ENCODE data around the gene KLHL30.
"Not testable (repeated sequence)": the region's sequence is repeated elsewhere in the genome, so short reads cannot be mapped to it uniquely, and the experiment has no call there.

The KLHL30 gene

GRCh38 chr2:238163481-238164198 is 25.2 kb downstream of the KLHL30 start:
- DNase-seq, result no peak

- DNase-seq, result no peak
Observed at GRCh38 chr2:238164906-238165287, 26.4 kb downstream of the KLHL30 start.

GRCh38 chr2:238165288-238165921 is 26.9 kb downstream of the KLHL30 start:
- DNase-seq, result no peak

GRCh38 chr2:238166391-238167343 is 28.2 kb downstream of the KLHL30 start:
- no peak for DNase-seq

GRCh38 chr2:238167344-238167715 is 28.9 kb downstream of the KLHL30 start:
- no peak for DNase-seq

GRCh38 chr2:238167761-238168160 is 29.3 kb downstream of the KLHL30 start:
- no peak for DNase-seq

- no peak for DNase-seq
Observed at GRCh38 chr2:238168196-238169047, 30.0 kb downstream of the KLHL30 start.

GRCh38 chr2:238169048-238169707 is 30.7 kb downstream of the KLHL30 start:
- no peak for DNase-seq

GRCh38 chr2:238169708-238170251 is 31.3 kb downstream of the KLHL30 start:
- peak in 1 of 2 donors; percentile 24 for DNase-seq

- DNase-seq, result no peak
Observed at GRCh38 chr2:238170386-238171071, 32.1 kb downstream of the KLHL30 start.

- DNase-seq, result not testable (repeated sequence)
Observed at GRCh38 chr2:238171072-238171431, 32.6 kb downstream of the KLHL30 start.

GRCh38 chr2:238171575-238172187 is 33.2 kb downstream of the KLHL30 start:
- DNase-seq, result no peak

GRCh38 chr2:238172439-238172838 is 34.0 kb downstream of the KLHL30 start:
- no peak for DNase-seq

GRCh38 chr2:238173692-238174091 is 35.2 kb downstream of the KLHL30 start:
- no peak for DNase-seq

- no peak for DNase-seq
Observed at GRCh38 chr2:238174291-238174690, 35.8 kb downstream of the KLHL30 start.

GRCh38 chr2:238174701-238175100 is 36.2 kb downstream of the KLHL30 start:
- no peak for DNase-seq

GRCh38 chr2:238176613-238177012 is 38.1 kb downstream of the KLHL30 start:
- DNase-seq, result no peak

- no peak for DNase-seq
Observed at GRCh38 chr2:238180554-238180953, 42.1 kb downstream of the KLHL30 start.

GRCh38 chr2:238182362-238182761 is 43.9 kb downstream of the KLHL30 start:
- DNase-seq, result no peak

- no peak for DNase-seq
Observed at GRCh38 chr2:238183821-238184220, 45.4 kb downstream of the KLHL30 start.
